Prostate gland (tissue), 2 donors: ENCODE results near the gene CDC42EP3. TPM values are rescaled to one million over a fixed set of nuclear protein-coding genes. Genes with fewer than 3 reads are reported as not detected.

Source experiments
- DNase-seq: peaks from one replicate; pipeline ENCODE4 v3.0.0-alpha.2; 2019; ENCODE audit warnings: low spot score
- H3K27ac ChIP-seq, 2 donors: fragments of 200-600 bp; sonication (generic); 2 replicates each; pipeline ENCODE4 v1.5.1; 2017 to 2019
- H3K27me3 ChIP-seq: fragments of 200-600 bp; sonication (generic); replicated peaks from 2 replicates; pipeline ENCODE4 v1.5.1; 2019; ENCODE audit not compliant: insufficient read depth
- H3K36me3 ChIP-seq, 2 donors: fragments of 200-600 bp; sonication (generic); 1 replicate in 1 of 2; 2 replicates in 1 of 2; pipeline versions ENCODE4 v1.5.1 to v1.8.1; 2017 to 2019
- H3K4me1 ChIP-seq: fragments of 200-600 bp; sonication (generic); replicated peaks from 2 replicates; pipeline ENCODE4 v1.5.1; 2019
- H3K4me3 ChIP-seq, 2 donors: fragments of 200-600 bp; sonication (generic); 2 replicates each; pipeline ENCODE4 v1.5.1; 2017 to 2019
- H3K9me3 ChIP-seq: fragments of 200-600 bp; sonication (generic); 2 replicates; pipeline ENCODE4 v1.5.1; 2017
- POLR2A ChIP-seq: fragments of 450-650 bp; IDR thresholded peaks from one replicate; pipeline ENCODE4 v1.6.1; 2016; ENCODE audit warnings: antibody characterized with exemption, mild to moderate bottlenecking
- POLR2AphosphoS5 ChIP-seq: sonication (generic); formaldehyde crosslinking; IDR thresholded peaks from one replicate; pipeline ENCODE4 v1.6.1; 2017; ENCODE audit warnings: antibody characterized with exemption
- WGBS: methylation state at CpG from one replicate; pipeline ENCODE4 v1.1.5; 2018; 5-methylcytosine and 5-hydroxymethylcytosine counted together
- intact Hi-C: fragments of 100-400 bp; cut with DNase I; formaldehyde crosslinking; loops from one replicate; pipeline ENCODE4 v1.14.2; 2022
- total RNA-seq, 2 donors: library from RNA; depleted of rRNA; stranded (reverse); fragments of >200 nt; gene quantifications; one replicate each; pipeline ENCODE4 v1.1.0, GENCODE V29; 2016
- TF ChIP-seq, protein P1 (sequence below), 4 experiments: fragments of 200-600 bp in 2 of 4; fragments of 450-650 bp in 2 of 4; sonication (generic) in 2 of 4; IDR thresholded peaks; 1 replicate in 3 of 4; 2 replicates in 1 of 4; pipeline ENCODE4 v1.5.1; 2016 to 2019; ENCODE audit warnings: antibody characterized with exemption in 4 of 4, mild to moderate bottlenecking in 2 of 4, moderate library complexity in 2 of 4

CDC42EP3 gene
- total RNA-seq, 2 donors from 2014 or later, result 38.5 to 75.5 TPM

- H3K27me3 ChIP-seq, result no peaks in the 10 kb centered on the region
- no peak overlapping the region for H3K4me3 ChIP-seq
- no peaks in the 10 kb centered on the region for H3K9me3 ChIP-seq
- DNase-seq, result no peak
- H3K4me1 ChIP-seq, result no peaks in the 10 kb centered on the region
- H3K36me3 ChIP-seq, result no peaks in the 10 kb centered on the region
- no peak overlapping the region for H3K27ac ChIP-seq
- TF ChIP-seq, protein P1, sequence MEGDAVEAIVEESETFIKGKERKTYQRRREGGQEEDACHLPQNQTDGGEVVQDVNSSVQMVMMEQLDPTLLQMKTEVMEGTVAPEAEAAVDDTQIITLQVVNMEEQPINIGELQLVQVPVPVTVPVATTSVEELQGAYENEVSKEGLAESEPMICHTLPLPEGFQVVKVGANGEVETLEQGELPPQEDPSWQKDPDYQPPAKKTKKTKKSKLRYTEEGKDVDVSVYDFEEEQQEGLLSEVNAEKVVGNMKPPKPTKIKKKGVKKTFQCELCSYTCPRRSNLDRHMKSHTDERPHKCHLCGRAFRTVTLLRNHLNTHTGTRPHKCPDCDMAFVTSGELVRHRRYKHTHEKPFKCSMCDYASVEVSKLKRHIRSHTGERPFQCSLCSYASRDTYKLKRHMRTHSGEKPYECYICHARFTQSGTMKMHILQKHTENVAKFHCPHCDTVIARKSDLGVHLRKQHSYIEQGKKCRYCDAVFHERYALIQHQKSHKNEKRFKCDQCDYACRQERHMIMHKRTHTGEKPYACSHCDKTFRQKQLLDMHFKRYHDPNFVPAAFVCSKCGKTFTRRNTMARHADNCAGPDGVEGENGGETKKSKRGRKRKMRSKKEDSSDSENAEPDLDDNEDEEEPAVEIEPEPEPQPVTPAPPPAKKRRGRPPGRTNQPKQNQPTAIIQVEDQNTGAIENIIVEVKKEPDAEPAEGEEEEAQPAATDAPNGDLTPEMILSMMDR (IDR thresholded peaks at IDR 0.05), result no peak
- TF ChIP-seq POLR2AphosphoS5 (no peak), POLR2A (no peak)
- intact Hi-C loops, result no loop called here
- WGBS, result 85% methylated on average over 3 of the region's 3 CpGs
Measured at GRCh38 chr2:37639631-37640030, 31.8 kb downstream of the CDC42EP3 start.

GRCh38 chr2:37638973-37639372 lies 32.5 kb downstream of the CDC42EP3 start:
- Histone ChIP-seq H3K36me3 (no peaks in the 10 kb centered on the region), H3K27ac (no peak overlapping the region), H3K9me3 (no peaks in the 10 kb centered on the region), H3K4me1 (no peaks in the 10 kb centered on the region), H3K27me3 (no peaks in the 10 kb centered on the region), H3K4me3 (no peak overlapping the region)
- intact Hi-C loops, result no loop called here
- TF ChIP-seq, protein P1 (IDR thresholded peaks at IDR 0.05), result no peak
- TF ChIP-seq POLR2AphosphoS5 (no peak), POLR2A (no peak)
- WGBS, result 81% methylated on average over 3 of the region's 3 CpGs
- no peak for DNase-seq

GRCh38 chr2:37637985-37638384 lies 33.5 kb downstream of the CDC42EP3 start:
- Histone ChIP-seq H3K27me3 (no peaks in the 10 kb centered on the region), H3K4me3 (no peak overlapping the region), H3K27ac (no peak overlapping the region), H3K9me3 (no peaks in the 10 kb centered on the region), H3K4me1 (no peaks in the 10 kb centered on the region), H3K36me3 (no peaks in the 10 kb centered on the region)
- intact Hi-C loops, result no loop called here
- TF ChIP-seq POLR2AphosphoS5, result no peak
- TF ChIP-seq, protein P1 (IDR thresholded peaks at IDR 0.05), result no peak
- TF ChIP-seq POLR2A, result no peak
- whole genome bisulfite sequencing, result 89% methylated on average over 2 of the region's 2 CpGs
- no peak for DNase-seq

DNA sequence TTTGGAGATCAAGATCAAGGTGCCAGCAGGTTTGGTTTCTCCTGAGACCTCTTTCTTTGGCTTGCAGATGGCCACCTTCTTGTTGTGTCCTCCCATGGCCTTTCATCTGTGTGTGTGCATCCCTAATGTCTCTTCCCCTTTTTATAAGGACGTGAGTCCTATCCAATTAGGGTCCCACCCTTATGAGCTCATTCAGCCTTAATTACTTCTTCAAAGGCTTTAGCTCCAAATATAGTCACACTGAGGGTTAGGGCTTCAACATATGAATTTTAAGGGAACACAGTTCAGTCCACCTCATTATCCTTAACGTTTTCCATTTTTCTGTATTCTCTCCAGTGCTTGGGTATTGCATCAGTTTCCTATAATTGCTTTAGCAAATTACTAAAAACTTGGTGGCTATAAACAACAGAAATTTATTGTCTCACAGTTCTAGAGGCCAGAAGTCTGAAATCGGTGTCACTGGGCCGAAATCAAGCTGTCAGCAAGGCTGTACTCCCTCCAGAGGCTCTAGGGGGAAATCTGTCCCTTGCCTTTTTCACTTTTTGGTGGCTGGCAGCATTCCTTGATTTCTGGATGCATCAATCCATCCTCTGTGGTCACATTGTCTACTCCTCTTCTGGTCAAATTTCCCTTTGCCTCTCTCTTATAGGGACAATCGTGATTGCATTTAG lies 34.1 kb downstream of the CDC42EP3 start:
- H3K4me3 ChIP-seq, result no peak overlapping the region
- no peak for TF ChIP-seq POLR2AphosphoS5
- no peak for TF ChIP-seq POLR2A
- TF ChIP-seq, protein P1 (IDR thresholded peaks at IDR 0.05), result no peak
- no peak for DNase-seq
- H3K9me3 ChIP-seq, result no peaks in the 10 kb centered on the region
- intact Hi-C loops, result no loop called here
- H3K4me1 ChIP-seq, result no peaks in the 10 kb centered on the region
- 63% methylated on average over 5 of the region's 5 CpGs for WGBS
- H3K36me3 ChIP-seq, result no peaks in the 10 kb centered on the region
- H3K27ac ChIP-seq, result no peak overlapping the region
- H3K27me3 ChIP-seq, result no peaks in the 10 kb centered on the region

- Histone ChIP-seq H3K27ac (no peak overlapping the region), H3K4me1 (no peaks in the 10 kb centered on the region), H3K4me3 (no peak overlapping the region), H3K27me3 (no peaks in the 10 kb centered on the region), H3K9me3 (no peaks in the 10 kb centered on the region), H3K36me3 (no peaks in the 10 kb centered on the region)
- TF ChIP-seq POLR2AphosphoS5 (no peak), POLR2A (no peak)
- TF ChIP-seq, protein P1 (IDR thresholded peaks at IDR 0.05), result no peak
- DNase-seq, result no peak
- 84% methylated on average over 4 of the region's 4 CpGs for WGBS
- intact Hi-C loops, result no loop called here
Measured at GRCh38 chr2:37636381-37637066, 34.9 kb downstream of the CDC42EP3 start.
